LNCAP (cell line): Measurements from ENCODE around the gene THTPA.

Experiments
- CTCF ChIP-seq: fragments of 450-650 bp; IDR thresholded peaks from 2 replicates; pipeline ENCODE4 v1.5.1; 2017; ENCODE audit warnings: mild to moderate bottlenecking

Gene THTPA

GRCh38 chr14:23518709-23519108, 37.4 kb upstream of the THTPA start:
- no peak for TF ChIP-seq CTCF

GRCh38 chr14:23520899-23521533, 35.1 kb upstream of the THTPA start:
- TF ChIP-seq CTCF = no peak

GRCh38 chr14:23521785-23522640, 34.1 kb upstream of the THTPA start:
- no peak for TF ChIP-seq CTCF

- no peak for TF ChIP-seq CTCF
Observed at GRCh38 chr14:23522643-23523198, 33.4 kb upstream of the THTPA start.

- no peak for TF ChIP-seq CTCF
Observed at GRCh38 chr14:23523229-23524016, 32.6 kb upstream of the THTPA start.

GRCh38 chr14:23524954-23525353, 31.1 kb upstream of the THTPA start:
- no peak for TF ChIP-seq CTCF

GRCh38 chr14:23525611-23526010, 30.5 kb upstream of the THTPA start:
- no peak for TF ChIP-seq CTCF
